Stimulated activated CD4-positive, alpha-beta T cell treated with anti-CD3 and anti-CD28 coated beads, Interleukin-1b, Interleukin-23, amount 100 ng/mL, for 4 hours (primary cell): Measurements from ENCODE around the gene NSUN4.

Experiments used
- DNase-seq, 2 donors: peaks; one replicate each; pipeline ENCODE4 v3.0.0-alpha.2; 2020; ENCODE audit warnings: low read depth in 2 of 2

NSUN4 gene

DNA sequence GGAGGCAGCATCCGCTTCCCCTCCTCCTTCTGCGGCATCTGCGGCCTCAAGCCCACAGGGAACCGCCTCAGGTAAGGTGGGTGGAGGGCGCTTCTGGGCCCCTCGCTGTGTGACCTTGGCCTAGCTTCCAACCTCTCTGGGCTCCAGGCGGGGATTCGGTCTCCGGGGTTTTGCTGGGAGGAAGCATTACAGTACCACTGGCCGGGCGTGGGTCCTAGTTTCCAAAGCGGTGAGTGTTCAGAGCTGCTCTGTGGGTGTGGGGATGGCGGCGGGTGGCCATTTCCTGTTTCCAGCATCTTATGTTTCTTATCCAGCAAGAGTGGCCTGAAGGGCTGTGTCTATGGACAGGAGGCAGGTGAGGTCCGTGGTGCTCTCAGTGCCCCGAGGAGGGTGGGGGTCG, 65.1 kb downstream of the NSUN4 start:
- DNase-seq: no peak

DNA sequence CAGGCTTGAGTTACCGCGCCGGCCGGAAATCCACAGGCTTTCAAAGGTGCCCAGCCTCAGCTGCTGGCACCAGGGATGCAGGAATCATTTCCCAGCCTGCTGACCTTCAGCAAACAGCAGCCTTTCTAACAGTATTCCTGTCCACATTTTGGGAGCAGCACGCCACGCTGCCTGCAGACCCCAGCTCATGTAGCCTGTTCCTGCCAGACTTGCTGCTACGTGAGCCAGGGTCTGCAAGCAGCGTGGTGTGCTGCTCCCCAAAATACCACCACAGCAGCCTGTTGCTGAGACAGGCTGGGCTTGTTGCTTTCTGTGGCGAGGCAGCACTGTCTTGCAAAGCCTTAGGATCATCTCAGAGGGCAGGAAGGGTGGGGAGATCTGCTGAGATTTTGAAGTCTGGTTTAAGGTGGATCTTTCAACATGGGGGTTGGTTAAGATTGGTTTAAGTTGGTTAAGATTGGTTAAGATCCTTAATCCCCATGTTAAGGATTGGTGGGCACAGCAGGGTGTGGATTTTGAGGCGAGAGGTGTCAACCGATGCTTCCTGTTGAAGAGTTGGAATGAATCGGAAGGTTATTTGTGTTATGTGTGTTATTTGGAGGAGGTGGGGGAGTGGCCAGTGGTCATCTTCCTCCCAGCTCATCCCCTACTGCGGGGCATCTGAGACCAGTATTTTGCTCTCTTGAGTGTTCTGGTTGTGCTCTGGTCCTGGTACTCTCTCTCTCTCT, 66.4 kb downstream of the NSUN4 start:
- DNase-seq: no peak

DNA sequence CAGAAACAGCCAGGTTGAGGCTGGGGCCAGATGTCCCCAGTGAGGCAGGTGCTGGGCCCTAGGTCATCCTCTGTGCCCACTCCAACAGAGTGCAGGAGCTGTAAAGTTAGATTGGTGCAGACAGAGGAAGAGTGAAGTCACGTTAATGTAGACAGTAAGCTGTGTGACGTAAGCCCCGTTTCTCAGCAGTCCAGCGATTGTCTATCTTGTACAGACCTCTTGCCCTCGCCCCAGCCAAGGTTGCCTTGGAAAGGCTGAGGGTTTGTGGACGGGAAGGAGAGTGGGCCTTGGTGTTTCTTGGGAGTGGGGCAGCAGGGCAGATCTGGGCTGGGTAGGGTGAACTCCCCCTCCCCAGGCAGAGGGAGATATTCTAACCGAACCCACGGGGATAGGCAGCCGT, 67.0 kb downstream of the NSUN4 start:
- no peak for DNase-seq

DNA sequence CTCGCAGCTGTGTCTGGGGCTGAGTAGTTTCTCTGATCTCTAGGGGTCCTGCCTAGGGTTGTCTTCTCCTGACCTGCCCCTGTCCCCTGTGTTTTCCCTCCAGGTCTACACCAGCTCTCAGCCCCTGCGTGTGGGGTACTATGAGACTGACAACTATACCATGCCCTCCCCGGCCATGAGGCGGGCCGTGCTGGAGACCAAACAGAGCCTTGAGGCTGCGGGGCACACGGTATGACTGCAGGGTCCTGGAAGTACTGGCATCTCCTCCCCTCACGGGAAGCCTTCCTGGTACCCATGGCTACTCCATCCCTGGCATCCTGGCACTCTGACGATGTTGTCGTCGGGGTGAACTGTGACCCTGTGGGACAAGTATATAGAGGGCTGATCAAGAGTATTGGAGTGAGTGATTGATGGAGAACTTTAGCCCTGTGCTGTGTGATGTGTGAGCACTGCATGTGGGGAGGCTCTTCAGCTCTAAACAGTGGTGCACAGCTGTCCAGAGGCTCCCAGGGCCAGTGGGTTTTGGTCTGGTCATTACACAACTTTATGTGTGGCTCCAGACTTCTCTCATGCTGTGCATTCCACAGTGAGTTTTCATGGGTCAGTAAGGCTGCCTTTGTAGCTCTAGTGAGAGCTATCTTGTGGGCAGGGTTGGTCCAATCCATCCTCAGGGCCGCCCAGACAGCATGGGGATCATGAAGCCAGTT, 67.9 kb downstream of the NSUN4 start:
- no peak for DNase-seq

DNA sequence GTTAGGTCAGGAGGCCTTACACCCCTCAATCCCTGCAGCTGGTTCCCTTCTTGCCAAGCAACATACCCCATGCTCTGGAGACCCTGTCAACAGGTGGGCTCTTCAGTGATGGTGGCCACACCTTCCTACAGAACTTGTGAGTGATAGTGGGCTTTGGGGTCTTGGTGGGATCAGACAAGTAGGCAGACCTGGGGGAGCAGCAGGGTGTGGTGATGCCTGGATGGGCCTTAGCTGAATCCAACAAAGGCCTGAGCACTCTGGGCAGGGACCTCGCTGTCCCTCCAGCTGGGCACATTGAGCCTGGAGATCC, 68.4 kb downstream of the NSUN4 start:
- DNase-seq: no peak

DNA sequence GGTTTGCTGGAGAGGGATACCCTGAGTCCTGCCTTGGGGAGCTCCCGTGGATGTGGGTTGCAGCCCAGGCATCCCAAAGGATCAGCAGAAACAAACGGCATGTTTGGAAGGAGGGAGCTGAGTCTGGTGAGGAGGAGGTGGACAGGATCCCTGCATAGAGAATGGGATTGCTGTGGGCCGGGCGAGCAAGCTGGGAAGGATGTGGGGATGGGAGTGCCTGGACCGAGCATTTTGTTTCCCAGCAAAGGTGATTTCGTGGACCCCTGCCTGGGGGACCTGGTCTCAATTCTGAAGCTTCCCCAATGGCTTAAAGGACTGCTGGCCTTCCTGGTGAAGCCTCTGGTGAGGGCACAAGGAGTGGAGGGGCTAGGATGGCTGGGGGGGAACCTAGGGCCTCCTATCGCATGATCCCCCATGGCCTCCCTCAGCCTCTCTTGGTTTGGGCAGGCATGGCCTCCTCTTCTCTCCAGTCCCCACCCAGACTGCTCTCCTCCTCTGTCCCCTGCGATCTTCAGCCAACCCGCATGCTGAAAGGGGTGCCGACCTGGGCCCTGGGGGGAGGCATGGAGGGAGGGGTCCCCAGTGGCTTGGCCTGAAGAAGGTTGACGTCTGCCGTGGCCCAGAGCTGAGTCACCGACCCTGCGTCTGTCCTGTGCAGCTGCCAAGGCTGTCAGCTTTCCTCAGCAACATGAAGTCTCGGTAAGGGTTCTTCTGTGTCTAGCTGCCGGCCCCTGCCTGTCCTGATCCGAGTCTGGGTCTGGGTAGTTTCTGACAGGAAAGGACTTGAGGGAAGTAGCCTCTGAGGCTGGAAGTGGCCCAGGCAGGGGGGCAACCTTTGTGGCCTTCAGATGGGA, 69.8 kb downstream of the NSUN4 start:
- DNase-seq: no peak

DNA sequence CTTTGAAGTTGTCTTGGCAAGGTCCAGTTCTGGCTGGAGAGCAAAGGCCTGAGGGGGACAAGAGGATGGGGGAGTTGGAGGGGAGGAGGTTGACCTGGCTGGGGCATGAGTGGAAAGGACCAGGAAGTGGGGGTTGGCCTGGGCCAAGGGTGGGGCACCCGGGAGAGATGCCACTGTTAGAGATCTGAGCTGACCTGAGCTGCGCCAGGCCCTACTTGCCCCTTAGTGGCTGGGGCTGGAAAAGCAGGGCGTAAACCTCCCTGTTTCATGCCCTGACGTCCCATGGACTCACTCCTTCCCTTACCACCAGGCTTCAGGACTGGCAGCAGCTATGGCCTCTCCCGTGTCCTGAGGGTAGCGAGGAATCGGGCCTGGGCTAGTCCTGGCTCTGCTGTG, 70.4 kb downstream of the NSUN4 start:
- DNase-seq: no peak
